H1 (cell line): ENCODE data around the gene MICU1. TPM values are rescaled to one million over a fixed set of nuclear protein-coding genes. Genes with fewer than 3 reads are reported as not detected.

ENCODE experiments used
- CTCF ChIA-PET: fragments of 300-600 bp; sonication (Branson Sonifier 250); formaldehyde crosslinking; loops from one replicate; lab custom pipeline; 2021; ENCODE audit not compliant: partially characterized antibody; lab: Charles Lee
- POLR2A ChIA-PET: fragments of 300-600 bp; sonication (Branson Sonifier 250); formaldehyde crosslinking; loops from one replicate; lab custom pipeline; 2021; ENCODE audit warnings: inconsistent platforms; ENCODE audit not compliant: partially characterized antibody; lab: Charles Lee
- DNase-seq, 2 experiments: peaks; one replicate each; pipeline versions ENCODE4 v3.0.0 to v3.0.0-alpha.2; 2010 to 2022; ENCODE audit warnings: low spot score in 2 of 2, low read depth in 1 of 2, mixed read lengths in 1 of 2
- FAIRE-seq: peaks from 2 replicates; lab custom pipeline; 2011; peaks lifted over from hg19 to GRCh38; lab: Jason Lieb, UNC
- H2AFZ ChIP-seq: 2 replicates; pipeline ENCODE4 v1.8.1; 2012; ENCODE audit warnings: low read length, inconsistent platforms
- H2AK5ac ChIP-seq: 2 replicates; pipeline ENCODE4 v1.6.1; 2013; ENCODE audit warnings: low read depth, low read length
- H2BK120ac ChIP-seq: replicated peaks from 2 replicates; pipeline ENCODE3; 2013; ENCODE audit warnings: low read depth, low read length, inconsistent platforms
- H2BK12ac ChIP-seq: 2 replicates; pipeline ENCODE4 v1.6.1; 2013; ENCODE audit warnings: low read depth, low read length
- H2BK15ac ChIP-seq: 2 replicates; pipeline ENCODE4 v1.6.1; 2013; ENCODE audit warnings: low read length
- H2BK20ac ChIP-seq: 2 replicates; pipeline ENCODE4 v1.6.1; 2013; ENCODE audit warnings: low read length
- H2BK5ac ChIP-seq: 2 replicates; pipeline ENCODE4 v1.6.1; 2013; ENCODE audit warnings: low read depth, low read length
- H3K14ac ChIP-seq: 2 replicates; pipeline ENCODE4 v1.6.1; 2013; ENCODE audit warnings: inconsistent platforms; ENCODE audit not compliant: insufficient read length
- H3K18ac ChIP-seq: 2 replicates; pipeline ENCODE4 v1.6.1; 2013; ENCODE audit warnings: low read length; ENCODE audit errors: extremely low read depth
- H3K23ac ChIP-seq: 2 replicates; pipeline ENCODE4 v1.6.1; 2013; ENCODE audit warnings: inconsistent platforms; ENCODE audit not compliant: insufficient read length
- H3K23me2 ChIP-seq: 2 replicates; pipeline ENCODE4 v1.6.1; 2013; ENCODE audit warnings: low read depth, low read length
- H3K27ac ChIP-seq: 2 replicates; pipeline ENCODE4 v1.6.1; 2011; ENCODE audit warnings: low read depth, low read length, inconsistent platforms
- H3K27me3 ChIP-seq, 4 experiments: replicated peaks in 1 of 4; 1 replicate in 1 of 4; 2 replicates in 3 of 4; pipeline versions ENCODE4 v1.6.1 to v1.8.1; 2011 to 2013; ENCODE audit warnings: low read length in 3 of 4, mild to moderate bottlenecking in 3 of 4, inconsistent platforms in 2 of 4, mixed read lengths in 2 of 4, moderate library complexity in 1 of 4; ENCODE audit not compliant: control insufficient read depth in 3 of 4, insufficient read depth in 3 of 4; ENCODE audit errors: extremely low read depth in 1 of 4
- H3K36me3 ChIP-seq, 4 experiments: 2 replicates each; pipeline versions ENCODE4 v1.6.1 to v1.8.1; 2011 to 2013; ENCODE audit warnings: mild to moderate bottlenecking in 4 of 4, low read length in 3 of 4, moderate library complexity in 2 of 4, control low read depth in 1 of 4, inconsistent platforms in 1 of 4; ENCODE audit not compliant: insufficient read depth in 4 of 4, control insufficient read depth in 2 of 4
- H3K4ac ChIP-seq: replicated peaks from 2 replicates; pipeline ENCODE3; 2013; ENCODE audit warnings: low read length, low read depth, mixed read lengths, inconsistent platforms; ENCODE audit not compliant: insufficient read length
- H3K4me1 ChIP-seq, 4 experiments: replicated peaks in 1 of 4; 1 replicate in 1 of 4; 2 replicates in 3 of 4; pipeline versions ENCODE4 v1.6.1 to v1.8.1; 2011 to 2013; ENCODE audit warnings: low read length in 3 of 4, inconsistent platforms in 2 of 4, mixed read lengths in 1 of 4; ENCODE audit not compliant: insufficient read depth in 4 of 4, control insufficient read depth in 3 of 4
- H3K4me2 ChIP-seq, 2 experiments: 2 replicates each; pipeline versions ENCODE4 v1.6.1 to v1.8.1; 2011 to 2013; ENCODE audit warnings: low read depth in 2 of 2, low read length in 2 of 2, control low read depth in 1 of 2, inconsistent platforms in 1 of 2, mild to moderate bottlenecking in 1 of 2; ENCODE audit not compliant: insufficient read depth in 1 of 2
- H3K4me3 ChIP-seq, 4 experiments: fragments of 200-600, 300-600 bp in 1 of 4; sonication (generic), shearing (Covaris generic), sonication (Bioruptor Twin) in 1 of 4; 2 replicates each; pipeline versions ENCODE4 v1.5.1 to v1.8.1; 2011 to 2016; ENCODE audit warnings: low read length in 4 of 4, low read depth in 3 of 4, control low read depth in 2 of 4, inconsistent platforms in 2 of 4, mild to moderate bottlenecking in 2 of 4, mixed read lengths in 1 of 4, moderate library complexity in 1 of 4; ENCODE audit not compliant: insufficient read depth in 2 of 4; ENCODE audit errors: extremely low read depth in 1 of 4
- H3K56ac ChIP-seq: replicated peaks from 2 replicates; pipeline ENCODE3; 2013; ENCODE audit warnings: low read depth, mild to moderate bottlenecking, mixed read lengths, low read length, inconsistent platforms; ENCODE audit not compliant: insufficient read length
- H3K79me1 ChIP-seq: 2 replicates; pipeline ENCODE4 v1.6.1; 2013; ENCODE audit warnings: low read depth, low read length, control low read depth
- H3K79me2 ChIP-seq, 2 experiments: 2 replicates each; pipeline versions ENCODE4 v1.6.1 to v1.8.1; 2012 to 2013; ENCODE audit warnings: low read length in 2 of 2, mild to moderate bottlenecking in 2 of 2, inconsistent platforms in 1 of 2; ENCODE audit not compliant: insufficient read depth in 2 of 2, control insufficient read depth in 1 of 2
- H3K9ac ChIP-seq, 4 experiments: replicated peaks in 1 of 4; 1 replicate in 1 of 4; 2 replicates in 3 of 4; pipeline versions ENCODE4 v1.6.1 to v1.8.1; 2011 to 2013; ENCODE audit warnings: low read depth in 3 of 4, low read length in 3 of 4, control low read depth in 2 of 4, mild to moderate bottlenecking in 2 of 4, moderate library complexity in 2 of 4, inconsistent platforms in 1 of 4; ENCODE audit errors: extremely low read depth in 1 of 4
- H3K9me3 ChIP-seq, 2 experiments: 2 replicates each; pipeline versions ENCODE4 v1.6.1 to v1.8.1; 2012 to 2013; ENCODE audit warnings: mild to moderate bottlenecking in 2 of 2, moderate library complexity in 2 of 2, control low read depth in 1 of 2, inconsistent platforms in 1 of 2, low read depth in 1 of 2, low read length in 1 of 2, mixed read lengths in 1 of 2; ENCODE audit not compliant: insufficient read depth in 2 of 2
- H4K20me1 ChIP-seq, 2 experiments: replicated peaks in 1 of 2; 2 replicates each; pipeline versions ENCODE3 to v1.8.1; 2011 to 2013; ENCODE audit warnings: inconsistent platforms in 2 of 2, low read length in 2 of 2, mild to moderate bottlenecking in 1 of 2; ENCODE audit not compliant: insufficient read depth in 2 of 2, control insufficient read depth in 1 of 2
- H4K5ac ChIP-seq: 2 replicates; pipeline ENCODE4 v1.6.1; 2013; ENCODE audit warnings: low read length, low read depth, mixed read lengths, inconsistent platforms; ENCODE audit not compliant: insufficient read length
- H4K8ac ChIP-seq: 2 replicates; pipeline ENCODE4 v1.8.0; 2013; ENCODE audit warnings: mild to moderate bottlenecking, moderate library complexity, low read length, inconsistent platforms; ENCODE audit not compliant: insufficient read depth; ENCODE audit errors: extremely low read depth
- H4K91ac ChIP-seq: replicated peaks from 2 replicates; pipeline ENCODE3; 2013; ENCODE audit warnings: low read length, mixed read lengths, inconsistent platforms; ENCODE audit not compliant: insufficient read length
- KDM5A ChIP-seq: fragments of 200-600 bp; IDR thresholded peaks from 2 replicates; pipeline ENCODE4 v1.7.1; 2012; ENCODE audit warnings: mild to moderate bottlenecking, low read length, inconsistent platforms, mixed read lengths
- SIX5 ChIP-seq: IDR thresholded peaks from 2 replicates; pipeline ENCODE4 v1.6.1; 2011; ENCODE audit warnings: mild to moderate bottlenecking, low read depth, low read length
- SP2 ChIP-seq: IDR thresholded peaks from 2 replicates; pipeline ENCODE4 v1.6.1; 2012; ENCODE audit warnings: mild to moderate bottlenecking, low read length, inconsistent platforms
- SUZ12 ChIP-seq: fragments of 200-600 bp; sonication (generic); IDR thresholded peaks from 2 replicates; pipeline ENCODE4 v1.6.1; 2012; ENCODE audit warnings: mild to moderate bottlenecking, inconsistent platforms, low read length, moderate library complexity, mixed read lengths
- YY1 ChIP-seq: IDR thresholded peaks from 2 replicates; pipeline ENCODE4 v1.6.1; 2011; ENCODE audit warnings: low read depth, mild to moderate bottlenecking, low read length
- WGBS, 2 experiments: shearing (Covaris generic) in 1 of 2; methylation state at CpG; one replicate each; pipeline versions ENCODE4 v1.1.6 to v1.1.7; 2013 to 2015; ENCODE audit warnings: low lambda C conversion rate in 2 of 2, mixed read lengths in 2 of 2, inconsistent platforms in 1 of 2, low coverage in 1 of 2, missing lambda C conversion rate in 1 of 2; ENCODE audit not compliant: insufficient replicate concordance in 2 of 2, insufficient coverage in 1 of 2, insufficient read length in 1 of 2; ENCODE audit errors: extremely low coverage in 1 of 2, missing lambda C conversion rate in 1 of 2; 5-methylcytosine and 5-hydroxymethylcytosine counted together
- polyA plus RNA-seq, 7 experiments: library from polyadenylated mRNA; depleted of rRNA in 3 of 7; stranded (reverse) in 5 of 7; unstranded in 2 of 7; fragments of >200 nt in 5 of 7; fragments of 200-250 nt in 2 of 7; gene quantifications; 1 replicate in 5 of 7; 2 replicates in 1 of 7; 4 replicates in 1 of 7; pipeline versions ENCODE4 v1.2.1 to v1.2.3, GENCODE V29; 2011 to 2013; ENCODE audit warnings: missing spikeins in 2 of 7, mixed read lengths in 2 of 7
- total RNA-seq: library from RNA; stranded (reverse); fragmentation: NEBNext Ultra II Directional; extraction: Animal tissue kit (Norgen Biotek cat#: 25700); gene quantifications from 2 replicates; pipeline ENCODE4 v1.2.1, GENCODE V29; 2021

MICU1 gene
- total and polyA plus RNA-seq, 2 of the 8 experiments (the other 6 are each of a cell fraction or from before 2014, with no cell fraction given) = 18.0 to 36.7 TPM

GRCh38 chr10:72665925-72666324, 40.0 kb upstream of the MICU1 start:
- no peak for FAIRE-seq
- H2BK20ac ChIP-seq = no peak overlapping the region
- H4K91ac ChIP-seq = no peak overlapping the region
- ChIA-PET CTCF (interaction anchor here (1.1 kb wide), 1 partner anchor 301 kb away, joined by 3 read pairs; no protein-coding TSS in a partner anchor), POLR2A (no interaction called here)
- H2AFZ ChIP-seq = no peak overlapping the region
- no peak overlapping the region for H3K4me2 ChIP-seq
- no peak for DNase-seq
- H3K56ac ChIP-seq = no peak overlapping the region
- no peaks in the 10 kb centered on the region for H3K36me3 ChIP-seq
- H3K9me3 ChIP-seq = no peaks in the 10 kb centered on the region
- H4K20me1 ChIP-seq = no peaks in the 10 kb centered on the region
- H3K27me3 ChIP-seq = no peaks in the 10 kb centered on the region; a peak in 1 of 7 replicates
- H2BK120ac ChIP-seq = no peak overlapping the region
- no peaks in the 10 kb centered on the region for H3K79me2 ChIP-seq
- no peak overlapping the region for H4K5ac ChIP-seq
- H2BK15ac ChIP-seq = no peak overlapping the region
- H4K8ac ChIP-seq = no peak overlapping the region
- no peak overlapping the region for H2AK5ac ChIP-seq
- H3K27ac ChIP-seq = no peak overlapping the region
- H3K4me3 ChIP-seq = no peak overlapping the region
- H3K4ac ChIP-seq = no peak overlapping the region
- 87% methylated on average over 4 of the region's 4 CpGs; no CpG with 5 or more reads in 1 of the 2 experiments for WGBS, 2 experiments
- H3K79me1 ChIP-seq = no peaks in the 10 kb centered on the region
- no peaks in the 10 kb centered on the region for H3K4me1 ChIP-seq
- H3K9ac ChIP-seq = no peak overlapping the region
- no peak overlapping the region for H2BK12ac ChIP-seq
- H3K23ac ChIP-seq = no peak overlapping the region
- H3K14ac ChIP-seq = no peak overlapping the region
- H3K23me2 ChIP-seq = no peaks in the 10 kb centered on the region
- no peak overlapping the region for H3K18ac ChIP-seq
- H2BK5ac ChIP-seq = no peak overlapping the region
- no peak for TF ChIP-seq SUZ12
- TF ChIP-seq YY1 = no peak
- TF ChIP-seq SP2 = no peak
- no peak for TF ChIP-seq SIX5
- no peak for TF ChIP-seq KDM5A
